HepG2 (cell line): Measurements from ENCODE around the gene RPP21. TPM values are rescaled to one million over a fixed set of nuclear protein-coding genes. Genes with fewer than 3 reads are reported as not detected.

Experiments
- ATAC-seq: fragments of 200-7000 bp; cut with Tn5 transposase; 3 replicates; pipeline ENCODE4 v1.9.1; 2020; ENCODE audit warnings: mild to moderate bottlenecking, moderate library complexity
- BruUV-seq: library from RNA; stranded (reverse); fragments of 400-500 nt; replicated peaks from 2 replicates; lab custom pipeline; 2021; lab: Mats Ljungman, UMichigan
- CTCF ChIA-PET: fragments of 300-600 bp; formaldehyde crosslinking; extraction: SDS; loops from one replicate; lab custom pipeline; 2021; ENCODE audit warnings: low total read pairs, inconsistent platforms, low intra/inter-chr PET ratio; lab: Yijun Ruan, JAX
- POLR2A ChIA-PET: fragments of 350-600 bp; sonication (Branson Sonifier 250); formaldehyde crosslinking; loops from one replicate; lab custom pipeline; 2020; ENCODE audit warnings: antibody characterized with exemption, inconsistent platforms; lab: Yijun Ruan, JAX
- DNase-seq: peaks from one replicate; pipeline ENCODE4 v3.0.0-alpha.2; 2015; ENCODE audit warnings: low spot score
- FAIRE-seq: peaks from 3 replicates; lab custom pipeline; 2011; peaks lifted over from hg19 to GRCh38; lab: Jason Lieb, UNC
- H2AFZ ChIP-seq: one replicate; pipeline ENCODE4 v1.6.1; 2011; ENCODE audit warnings: low read length, inconsistent platforms
- H3K27ac ChIP-seq: fragments of 300-600 bp; 3 replicates; pipeline ENCODE4 v1.8.0; 2011; ENCODE audit warnings: mixed run types, mild to moderate bottlenecking, mixed read lengths, low read length, inconsistent platforms; ENCODE audit not compliant: insufficient read depth; ENCODE audit errors: extremely low read length
- H3K27me3 ChIP-seq, 2 experiments: fragments of 200-600 bp in 1 of 2; 2 replicates in 1 of 2; 3 replicates in 1 of 2; pipeline versions ENCODE4 v1.6.0 to v1.8.0; 2011; ENCODE audit warnings: low read length in 2 of 2, mild to moderate bottlenecking in 2 of 2, moderate library complexity in 2 of 2, inconsistent platforms in 1 of 2; ENCODE audit not compliant: insufficient read depth in 2 of 2, control insufficient read depth in 1 of 2
- H3K36me3 ChIP-seq, 2 experiments: fragments of 200-600 bp in 1 of 2; replicated peaks in 1 of 2; 2 replicates in 1 of 2; 3 replicates in 1 of 2; pipeline versions ENCODE4 v1.5.1 to v1.8.0; 2011; ENCODE audit warnings: low read length in 2 of 2, inconsistent platforms in 1 of 2; ENCODE audit not compliant: insufficient read depth in 2 of 2, control insufficient read depth in 1 of 2
- H3K4me1 ChIP-seq: 2 replicates; pipeline ENCODE4 v1.5.1; 2012; ENCODE audit warnings: low read length, inconsistent platforms; ENCODE audit not compliant: insufficient read depth
- H3K4me2 ChIP-seq: 2 replicates; pipeline ENCODE4 v1.6.0; 2011; ENCODE audit warnings: low read depth, low read length, inconsistent platforms
- H3K4me3 ChIP-seq, 3 experiments: fragments of 200-600 bp in 1 of 3; sonication (generic), shearing (Covaris generic) in 1 of 3; replicated peaks in 1 of 3; 2 replicates each; pipeline ENCODE4 v1.5.1; 2011 to 2016; ENCODE audit warnings: low read length in 3 of 3, inconsistent platforms in 2 of 3, low read depth in 2 of 3, mild to moderate bottlenecking in 2 of 3, control low read depth in 1 of 3, mixed read lengths in 1 of 3; ENCODE audit not compliant: insufficient read depth in 1 of 3
- H3K79me2 ChIP-seq: one replicate; pipeline ENCODE4 v1.6.1; 2011; ENCODE audit warnings: low read length, inconsistent platforms; ENCODE audit not compliant: insufficient read depth
- H3K9ac ChIP-seq: 2 replicates; pipeline ENCODE4 v1.6.0; 2011; ENCODE audit warnings: mild to moderate bottlenecking, low read depth, low read length, inconsistent platforms; ENCODE audit not compliant: insufficient read depth
- H3K9me3 ChIP-seq: 2 replicates; pipeline ENCODE4 v1.5.1; 2012; ENCODE audit warnings: mild to moderate bottlenecking, low read length
- H4K20me1 ChIP-seq: 2 replicates; pipeline ENCODE4 v1.6.0; 2011; ENCODE audit warnings: inconsistent platforms, mild to moderate bottlenecking, low read length, moderate library complexity; ENCODE audit not compliant: insufficient read depth
- HHEX ChIP-seq: IDR thresholded peaks from 2 replicates; pipeline ENCODE4 v1.6.1; 2016; ENCODE audit warnings: control low read depth
- MYC ChIP-seq: sonication (generic); formaldehyde crosslinking; IDR thresholded peaks from 2 replicates; pipeline ENCODE4 v1.9.0; 2021; ENCODE audit warnings: missing genetic modification reagents, borderline replicate concordance
- TRIM24 ChIP-seq: sonication (generic); formaldehyde crosslinking; IDR thresholded peaks from 2 replicates; pipeline ENCODE4 v1.8.0; 2022; ENCODE audit warnings: mild to moderate bottlenecking, missing genetic modification reagents
- U2AF2 ChIP-seq: fragments of 200-400 bp; formaldehyde crosslinking; IDR thresholded peaks from 2 replicates; pipeline ENCODE4 v1.6.1; 2017; ENCODE audit warnings: low read depth, mild to moderate bottlenecking, low read length
- YEATS2 ChIP-seq: sonication (generic); formaldehyde crosslinking; IDR thresholded peaks from 2 replicates; pipeline ENCODE4 v1.4.0; 2020; ENCODE audit warnings: missing genetic modification reagents, borderline replicate concordance
- ZFY ChIP-seq: sonication (generic); formaldehyde crosslinking; IDR thresholded peaks from 2 replicates; pipeline ENCODE4 v1.4.0; 2020; ENCODE audit warnings: missing genetic modification reagents
- ZFYVE20 ChIP-seq: sonication (generic); formaldehyde crosslinking; IDR thresholded peaks from 2 replicates; pipeline ENCODE4 v1.8.0; 2023; ENCODE audit warnings: low read depth, mild to moderate bottlenecking, moderate library complexity, missing genetic modification reagents, borderline replicate concordance
- ZMYM2 ChIP-seq: sonication (generic); formaldehyde crosslinking; IDR thresholded peaks from 2 replicates; pipeline ENCODE4 v1.8.0; 2022; ENCODE audit warnings: mild to moderate bottlenecking, missing genetic modification reagents
- ZSCAN29 ChIP-seq: sonication (generic); formaldehyde crosslinking; conservative IDR thresholded peaks from 2 replicates; pipeline ENCODE4 v1.4.0; 2020; ENCODE audit warnings: mild to moderate bottlenecking, missing genetic modification reagents
- ZUFSP ChIP-seq: sonication (generic); formaldehyde crosslinking; IDR thresholded peaks from 2 replicates; pipeline ENCODE4 v1.9.0; 2021; ENCODE audit warnings: missing genetic modification reagents, mild to moderate bottlenecking, borderline replicate concordance
- WGBS: methylation state at CpG from one replicate; pipeline ENCODE4 v1.1.6; 2017; ENCODE audit warnings: low lambda C conversion rate; 5-methylcytosine and 5-hydroxymethylcytosine counted together
- in situ Hi-C: cut with HindIII; loops from 2 replicates; pipeline ENCODE4 v1.10.0; 2017; ENCODE audit warnings: low pct_unique_long_range_greater_than_20kb; ENCODE audit not compliant: extremely low pct_ligation_motif_present
- intact Hi-C: fragments of 100-400 bp; cut with micrococcal nuclease; formaldehyde crosslinking; loops from one replicate; pipeline ENCODE4 v1.10.0; 2022; ENCODE audit not compliant: unreplicated experiment
- polyA plus RNA-seq, 8 experiments: library from polyadenylated mRNA; depleted of rRNA in 3 of 8; stranded (reverse) in 7 of 8; unstranded in 1 of 8; fragments of >200 nt; fragmentation: Illumina TruSeq in 4 of 8; extraction: Trizol in 4 of 8; gene quantifications; 2 replicates each; pipeline versions ENCODE4 v1.2.1 to v1.2.3, GENCODE V29; 2011 to 2016; ENCODE audit warnings: low read depth in 4 of 8, missing spikeins in 1 of 8, mixed read lengths in 1 of 8; ENCODE audit not compliant: insufficient read depth in 1 of 8
- total RNA-seq, 5 experiments: library from RNA; depleted of rRNA; stranded (reverse); fragments of >200 nt; fragmentation: Illumina TruSeq; extraction: Trizol; gene quantifications; 2 replicates each; pipeline ENCODE4 v1.2.3, GENCODE V29; 2016; ENCODE audit warnings: low read depth in 1 of 5
- TF ChIP-seq, protein P1 (sequence below): fragments of 450-650 bp; IDR thresholded peaks from 2 replicates; pipeline ENCODE4 v1.6.1; 2016
- TF ChIP-seq, protein P2 (sequence below): sonication (generic); formaldehyde crosslinking; conservative IDR thresholded peaks from 2 replicates; pipeline ENCODE4 v1.4.0; 2020; ENCODE audit warnings: missing genetic modification reagents

Gene RPP21
- total and polyA plus RNA-seq, 2 of the 13 experiments (the other 11 are each of a cell fraction or from before 2014, with no cell fraction given) = 53.1 to 72.3 TPM

- ChIA-PET POLR2A (no interaction called here), CTCF (no interaction called here)
- peaks cover 18% of the 10 kb centered on the region for H3K4me1 ChIP-seq
- no peak for TF ChIP-seq HHEX
- TF ChIP-seq, protein P1, sequence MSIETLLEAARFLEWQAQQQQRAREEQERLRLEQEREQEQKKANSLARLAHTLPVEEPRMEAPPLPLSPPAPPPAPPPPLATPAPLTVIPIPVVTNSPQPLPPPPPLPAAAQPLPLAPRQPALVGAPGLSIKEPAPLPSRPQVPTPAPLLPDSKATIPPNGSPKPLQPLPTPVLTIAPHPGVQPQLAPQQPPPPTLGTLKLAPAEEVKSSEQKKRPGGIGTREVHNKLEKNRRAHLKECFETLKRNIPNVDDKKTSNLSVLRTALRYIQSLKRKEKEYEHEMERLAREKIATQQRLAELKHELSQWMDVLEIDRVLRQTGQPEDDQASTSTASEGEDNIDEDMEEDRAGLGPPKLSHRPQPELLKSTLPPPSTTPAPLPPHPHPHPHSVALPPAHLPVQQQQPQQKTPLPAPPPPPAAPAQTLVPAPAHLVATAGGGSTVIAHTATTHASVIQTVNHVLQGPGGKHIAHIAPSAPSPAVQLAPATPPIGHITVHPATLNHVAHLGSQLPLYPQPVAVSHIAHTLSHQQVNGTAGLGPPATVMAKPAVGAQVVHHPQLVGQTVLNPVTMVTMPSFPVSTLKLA = no peak
- TF ChIP-seq U2AF2 = no peak
- no peak for TF ChIP-seq YEATS2 (CRISPR knock-in tag)
- TF ChIP-seq ZFYVE20 (CRISPR knock-in tag) = no peak
- TF ChIP-seq, protein P2, sequence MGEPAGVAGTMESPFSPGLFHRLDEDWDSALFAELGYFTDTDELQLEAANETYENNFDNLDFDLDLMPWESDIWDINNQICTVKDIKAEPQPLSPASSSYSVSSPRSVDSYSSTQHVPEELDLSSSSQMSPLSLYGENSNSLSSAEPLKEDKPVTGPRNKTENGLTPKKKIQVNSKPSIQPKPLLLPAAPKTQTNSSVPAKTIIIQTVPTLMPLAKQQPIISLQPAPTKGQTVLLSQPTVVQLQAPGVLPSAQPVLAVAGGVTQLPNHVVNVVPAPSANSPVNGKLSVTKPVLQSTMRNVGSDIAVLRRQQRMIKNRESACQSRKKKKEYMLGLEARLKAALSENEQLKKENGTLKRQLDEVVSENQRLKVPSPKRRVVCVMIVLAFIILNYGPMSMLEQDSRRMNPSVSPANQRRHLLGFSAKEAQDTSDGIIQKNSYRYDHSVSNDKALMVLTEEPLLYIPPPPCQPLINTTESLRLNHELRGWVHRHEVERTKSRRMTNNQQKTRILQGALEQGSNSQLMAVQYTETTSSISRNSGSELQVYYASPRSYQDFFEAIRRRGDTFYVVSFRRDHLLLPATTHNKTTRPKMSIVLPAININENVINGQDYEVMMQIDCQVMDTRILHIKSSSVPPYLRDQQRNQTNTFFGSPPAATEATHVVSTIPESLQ = no peak
- no peak for TF ChIP-seq MYC
- no peak for TF ChIP-seq ZFY (CRISPR knock-in tag)
- no peak for TF ChIP-seq ZSCAN29 (CRISPR knock-in tag)
- TF ChIP-seq ZMYM2 (CRISPR knock-in tag) = no peak
- TF ChIP-seq ZUFSP (CRISPR knock-in tag) = no peak
- no peak for TF ChIP-seq TRIM24 (CRISPR knock-in tag)
- peaks cover 3% of the 10 kb centered on the region for H3K79me2 ChIP-seq
- ATAC-seq (no peak), FAIRE-seq (peak; percentile 39), DNase-seq (no peak)
- peaks cover 3 to 17% of the 10 kb centered on the region in 2 experiments; a peak in 4 of 5 replicates for H3K36me3 ChIP-seq
- 58% methylated on average over 4 of the region's 4 CpGs for WGBS
- intact Hi-C loops (no loop called here), in situ Hi-C loops (no loop called here)
- H3K4me2 ChIP-seq = peak overlapping the region; percentile 79
- no peaks in the 10 kb centered on the region for H4K20me1 ChIP-seq
- H3K9ac ChIP-seq = peak overlapping the region; percentile 97
- H3K27me3 ChIP-seq = no peaks in the 10 kb centered on the region
- peak overlapping the region; percentile 80 to 96 (median 91) for H3K4me3 ChIP-seq
- BruUV-seq = TSS peak; percentile 75
- H3K9me3 ChIP-seq = no peaks in the 10 kb centered on the region
- H2AFZ ChIP-seq = no peak overlapping the region
- no peak overlapping the region for H3K27ac ChIP-seq
Measured at GRCh38 chr6:30345852-30346251, 896 bp downstream of the RPP21 start.
